NCI-H510A treated with DMSO at 0.1 percent for 48 hours (cell line): ENCODE results near the gene EXD3.

ENCODE experiments used
- DNase-seq: peaks from one replicate; lab custom pipeline; 2025; lab: John Stamatoyannopoulos, UW

The EXD3 gene

GRCh38 chr9:137432687-137433348 lies 9.9 kb upstream of the EXD3 start:
- DNase-seq, result no peak

DNA sequence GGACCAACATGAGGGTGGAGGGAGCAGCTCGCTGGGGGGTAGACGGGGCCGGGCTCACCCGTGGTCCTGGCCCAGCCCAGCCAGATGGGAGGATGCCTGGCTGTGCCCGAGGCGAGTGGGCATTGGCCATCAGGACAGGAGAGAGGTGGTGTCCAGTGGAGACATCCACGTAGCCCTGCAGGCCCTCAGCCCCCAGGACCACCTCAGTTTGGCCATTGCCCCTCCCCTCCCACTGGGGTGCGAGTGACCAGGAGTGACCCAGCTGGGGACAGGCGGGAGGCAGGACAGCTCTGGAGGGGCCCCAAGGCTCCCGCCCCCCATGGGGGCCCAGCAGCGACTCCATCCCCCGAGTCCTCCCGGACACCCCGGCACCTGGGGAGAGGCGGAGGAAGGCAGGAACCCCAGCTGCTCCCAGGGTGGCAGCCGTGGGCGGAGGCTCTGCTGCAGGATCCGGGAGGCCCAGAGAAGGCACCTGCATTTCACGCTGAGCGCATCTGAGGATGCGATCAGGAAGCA lies 8.5 kb upstream of the EXD3 start:
- DNase-seq, result no peak

DNA sequence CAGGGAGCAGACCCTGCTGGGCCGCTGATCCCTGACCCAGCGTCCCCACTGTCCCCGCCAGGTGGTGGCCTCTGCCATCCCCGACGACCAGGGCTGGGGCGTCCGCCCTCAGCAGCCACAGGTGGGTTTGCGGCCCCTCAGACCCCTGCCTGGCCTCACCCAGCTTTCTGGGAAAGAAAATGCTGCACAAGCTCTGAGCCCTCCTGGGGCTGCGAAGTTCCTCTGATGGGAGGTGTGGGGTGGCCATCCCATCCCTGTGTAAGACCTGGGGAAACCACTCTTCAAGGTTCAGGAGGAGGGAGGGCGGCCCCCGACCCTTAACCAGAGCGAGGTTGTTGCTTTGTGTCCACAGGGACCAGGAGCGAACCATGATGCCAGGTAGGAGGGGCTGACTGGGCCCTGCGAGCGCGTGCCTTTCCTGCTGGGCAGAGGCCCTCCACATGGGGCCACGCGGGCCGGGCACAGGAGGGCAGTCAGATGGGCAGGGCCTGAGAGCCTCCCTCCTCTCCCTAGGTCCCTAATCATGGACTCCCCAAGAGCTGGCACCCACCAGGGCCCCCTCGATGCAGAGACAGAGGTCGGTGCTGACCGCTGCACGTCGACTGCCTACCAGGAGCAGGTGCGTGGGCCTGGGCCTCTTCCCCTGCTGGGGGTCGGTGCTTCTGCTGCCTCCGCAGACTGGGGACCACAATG lies 7.9 kb upstream of the EXD3 start:
- DNase-seq, result no peak

DNA sequence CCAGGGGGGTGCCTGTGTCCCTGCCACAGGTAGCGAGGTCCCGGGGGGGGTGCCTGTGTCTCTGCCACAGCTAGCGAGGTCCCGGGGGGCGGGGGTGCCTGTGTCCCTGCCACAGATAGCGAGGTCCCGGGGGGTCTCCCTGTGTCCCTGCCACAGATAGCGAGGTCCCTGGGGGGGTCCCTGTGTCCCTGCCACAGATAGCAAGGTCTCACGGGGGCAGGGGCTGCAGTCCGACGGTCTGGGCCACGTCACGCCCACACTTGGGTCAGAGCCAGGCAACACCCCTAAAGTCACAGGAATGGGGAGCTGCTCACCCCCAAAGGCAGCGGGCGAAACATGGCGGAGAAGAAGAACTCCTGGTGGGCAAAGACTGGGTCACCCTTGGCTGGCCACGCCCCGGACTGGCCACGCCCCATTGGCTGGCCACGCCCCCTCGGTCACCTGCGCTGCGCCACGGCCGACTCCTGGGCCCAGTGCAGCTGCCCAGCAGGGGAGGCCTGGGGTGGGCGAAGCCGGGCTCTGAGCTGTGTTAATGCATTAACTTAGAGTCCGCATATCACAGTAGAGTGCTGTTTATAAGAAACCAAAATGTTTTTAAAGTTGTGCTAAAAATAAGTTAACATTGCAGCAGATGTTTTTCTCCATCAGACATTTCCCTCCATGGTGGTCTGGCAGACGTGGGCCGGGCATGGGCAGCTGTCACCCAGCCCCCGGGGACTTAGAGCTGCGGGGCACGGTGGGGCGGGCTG lies 7.2 kb upstream of the EXD3 start:
- no peak for DNase-seq

- no peak for DNase-seq
Observed at GRCh38 chr9:137429546-137429890, 6.6 kb upstream of the EXD3 start.

DNA sequence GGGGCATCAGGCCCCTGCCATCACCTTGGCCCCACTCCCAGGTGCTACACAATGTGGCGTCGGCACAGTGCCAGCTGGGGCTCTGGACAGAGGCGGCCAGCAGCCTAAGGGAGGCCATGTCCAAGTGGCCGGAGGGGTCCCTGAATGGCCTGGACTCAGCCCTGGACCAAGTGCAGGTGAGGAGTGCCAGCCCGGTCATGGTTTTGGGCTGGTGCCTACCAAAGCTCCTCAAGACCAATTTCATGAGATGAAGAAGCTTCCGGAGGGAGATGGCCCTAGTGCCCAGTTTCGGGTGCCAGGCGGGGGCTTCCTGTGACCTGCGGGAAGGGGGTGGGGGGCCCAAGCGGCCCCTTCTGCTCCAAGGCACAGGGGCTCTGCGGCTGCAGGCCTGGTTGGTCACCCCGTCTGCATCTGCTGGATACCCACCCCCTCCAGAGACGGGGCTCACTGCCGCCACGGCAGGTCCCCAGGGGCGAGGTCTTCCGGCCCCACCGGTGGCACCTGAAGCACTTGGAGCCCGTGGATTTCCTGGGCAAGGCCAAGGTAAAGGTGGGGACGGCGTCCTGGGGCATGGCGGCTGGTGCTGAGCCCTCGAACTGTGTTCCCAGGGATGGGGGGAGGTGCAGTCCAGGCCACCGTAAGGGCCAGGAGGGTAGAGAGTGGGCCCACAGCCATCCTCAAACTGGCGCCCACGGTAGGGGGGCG lies 6.0 kb upstream of the EXD3 start:
- no peak for DNase-seq

GRCh38 chr9:137428311-137428630 lies 5.3 kb upstream of the EXD3 start:
- no peak for DNase-seq

GRCh38 chr9:137427454-137428310 lies 4.7 kb upstream of the EXD3 start:
- no peak for DNase-seq

DNA sequence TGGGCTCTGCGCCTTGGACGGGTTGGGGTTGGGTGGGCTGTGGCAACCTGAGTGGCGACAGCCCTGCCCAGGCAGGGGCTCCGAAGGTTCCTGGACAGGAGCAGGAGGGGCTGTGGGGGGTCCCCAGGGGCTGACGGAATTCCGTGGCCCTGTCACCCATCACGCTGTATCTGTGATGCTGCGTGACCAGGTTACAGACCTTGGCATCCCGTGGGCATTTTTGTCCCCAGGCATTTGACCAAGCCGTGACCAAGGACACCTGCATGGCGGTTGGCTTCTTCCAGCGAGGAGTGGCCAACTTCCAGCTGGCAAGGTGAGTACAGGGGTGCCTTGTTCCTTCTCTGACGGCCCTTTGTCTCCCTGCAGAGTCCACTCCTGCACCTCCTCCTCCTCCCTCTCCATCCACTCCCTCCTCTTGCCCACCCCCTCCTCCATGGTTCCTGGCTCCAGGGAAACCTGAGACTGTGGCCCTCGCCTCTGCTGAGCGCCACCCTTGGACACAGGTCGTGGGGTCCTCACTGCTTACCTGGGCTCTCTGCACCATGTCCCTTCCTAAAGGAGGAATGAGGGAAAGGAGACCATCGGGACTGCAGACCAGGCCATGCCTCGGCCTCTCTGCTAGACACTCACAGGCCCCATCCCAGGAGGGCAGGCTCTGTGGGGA lies 3.2 kb upstream of the EXD3 start:
- DNase-seq, result no peak

DNA sequence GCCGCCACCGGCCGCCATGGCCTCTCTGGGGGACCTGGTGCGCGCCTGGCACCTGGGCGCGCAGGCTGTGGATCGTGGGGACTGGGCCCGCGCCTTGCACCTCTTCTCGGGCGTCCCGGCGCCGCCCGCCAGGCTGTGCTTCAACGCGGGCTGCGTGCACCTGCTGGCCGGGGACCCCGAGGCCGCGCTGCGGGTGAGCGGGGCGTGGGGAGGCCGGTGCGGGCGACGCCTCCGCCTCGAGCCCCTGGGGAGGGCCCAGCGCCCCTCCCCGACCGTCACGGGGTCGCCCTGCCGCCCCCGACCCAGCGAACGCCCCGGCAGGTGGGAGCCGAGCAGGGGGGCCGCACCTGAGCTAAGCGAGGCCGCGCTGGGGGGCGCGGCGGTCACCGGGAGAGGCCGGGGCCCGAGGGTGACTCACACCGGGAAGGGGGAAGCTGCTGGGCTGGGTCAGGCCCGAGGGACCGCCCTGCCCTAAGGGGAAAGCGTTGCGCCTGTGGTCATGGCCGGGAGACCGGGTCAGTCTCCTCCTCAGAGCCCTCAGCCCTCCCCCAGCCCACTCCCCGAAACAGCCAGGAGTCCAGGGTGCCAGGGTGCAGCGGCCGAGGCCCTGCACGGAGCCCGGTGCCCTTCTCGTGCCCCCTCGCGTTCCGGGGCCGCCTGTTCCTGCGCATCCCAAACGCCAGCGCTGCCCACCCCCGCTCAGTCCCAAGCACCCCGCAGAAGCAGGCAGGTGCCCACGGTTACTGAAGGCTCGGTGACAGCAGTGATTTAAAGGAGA lies 741 bp upstream of the EXD3 start:
- no peak for DNase-seq

GRCh38 chr9:137421838-137422603 lies 941 bp downstream of the EXD3 start:
- DNase-seq, result no peak

GRCh38 chr9:137417161-137418021 lies 5.6 kb downstream of the EXD3 start:
- DNase-seq, result no peak

GRCh38 chr9:137416563-137417151 lies 6.3 kb downstream of the EXD3 start:
- DNase-seq, result no peak

DNA sequence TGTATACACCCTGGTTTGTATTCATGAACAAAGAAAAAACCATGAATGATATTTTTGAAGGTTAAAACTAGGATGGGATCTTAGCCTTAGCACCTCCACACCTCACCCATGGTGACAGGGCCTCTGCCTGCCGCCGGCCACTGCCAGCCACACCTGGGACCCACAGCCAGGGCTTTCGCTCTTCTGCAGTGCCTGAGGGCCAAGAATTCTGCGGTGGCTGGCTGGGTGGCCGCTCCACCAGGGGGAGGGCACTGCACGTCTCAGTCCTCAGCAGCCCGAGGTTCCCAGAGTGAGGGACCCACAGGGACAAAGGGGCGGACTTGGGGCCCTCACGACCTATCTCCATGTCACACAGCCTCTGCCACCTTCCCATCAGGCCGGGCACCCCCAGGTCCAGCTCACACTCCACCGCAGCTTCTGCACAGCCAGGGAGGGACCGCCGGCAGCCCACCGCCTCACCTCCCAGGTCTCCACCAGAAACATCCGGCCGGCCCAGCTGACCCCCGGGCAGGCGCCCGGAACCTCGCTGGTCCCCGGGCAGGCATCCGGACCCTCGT lies 6.9 kb downstream of the EXD3 start:
- no peak for DNase-seq

DNA sequence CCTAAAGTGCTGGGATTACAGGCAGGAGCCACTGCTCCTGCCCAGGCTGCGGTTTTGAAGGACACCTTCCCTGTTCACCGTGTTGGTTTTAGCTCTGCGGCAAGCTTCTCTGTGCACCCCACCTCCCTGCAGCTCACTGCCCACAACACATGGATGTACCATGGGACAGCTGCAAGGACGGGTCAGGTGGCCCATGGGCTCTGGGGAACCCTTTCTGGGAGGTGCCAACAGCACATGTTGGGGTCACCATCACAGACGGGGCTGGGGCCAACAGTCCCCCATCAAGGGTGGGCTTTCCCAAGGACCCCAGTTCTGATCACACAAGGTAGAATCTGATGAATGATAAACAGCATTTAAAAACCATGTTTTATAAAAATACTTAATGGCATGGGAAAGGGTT lies 7.5 kb downstream of the EXD3 start:
- no peak for DNase-seq

GRCh38 chr9:137412431-137412830 lies 10.5 kb downstream of the EXD3 start:
- no peak for DNase-seq

GRCh38 chr9:137411645-137412380 lies 11.1 kb downstream of the EXD3 start:
- DNase-seq, result no peak
